Renal cortex interstitium (tissue), 15 donors: ENCODE measurements around the gene CDO1. TPM values are rescaled to one million over a fixed set of nuclear protein-coding genes. Genes with fewer than 3 reads are reported as not detected.
A peak's percentile ranks its signal among the peaks of the same experiment; 100 is the strongest.

Experiments
- DNase-seq, 11 donors: peaks; one replicate each; pipeline ENCODE4 v3.0.0-alpha.2; 2013; ENCODE audit warnings: low read depth in 9 of 11, low spot score in 4 of 11; ENCODE audit errors: extremely low read depth in 1 of 11
- long read RNA-seq, 16 experiments: transcript quantifications; one replicate each; lab custom pipeline, GENCODE V29; 2026
- polyA plus RNA-seq, 3 donors: library from polyadenylated mRNA; unstranded; fragments of 120-200 nt; gene quantifications; one replicate each; pipeline ENCODE4 v1.2.1, GENCODE V29; 2013; ENCODE audit not compliant: insufficient read length in 3 of 3

The CDO1 gene
- 10 to 100 TPM; 23.7 to 32.2 (median 27.5) TPM for polyA plus RNA-seq
- long read RNA-seq, donor 1, transcript CDO1-201 (5 exons, 1,860 nt), result major isoform, 6 of 6 reads
- long read RNA-seq, donor 1, partial matches to known transcripts, result 0 of 6 reads
- long read RNA-seq, donor 1, other reads (novel, unspliced or antisense), result 0 of 6 reads
- long read RNA-seq, donor 2, partial matches to known transcripts, result 7 of 81 reads
- long read RNA-seq, donor 2, other reads (novel, unspliced or antisense), result 72 of 81 reads
- long read RNA-seq, donor 3, transcript CDO1-201 (5 exons, 1,860 nt), result major isoform, 15 of 15 reads
- long read RNA-seq, donor 3, partial matches to known transcripts, result 0 of 15 reads
- long read RNA-seq, donor 3, other reads (novel, unspliced or antisense), result 0 of 15 reads
- long read RNA-seq, donor 4, transcript CDO1-201 (5 exons, 1,860 nt), result major isoform, 8 of 8 reads
- long read RNA-seq, donor 4, partial matches to known transcripts, result 0 of 8 reads
- long read RNA-seq, donor 4, other reads (novel, unspliced or antisense), result 0 of 8 reads
- long read RNA-seq, donor 5, result 0 reads
- long read RNA-seq, donor 6, transcript CDO1-201 (5 exons, 1,860 nt), result major isoform, 7 of 7 reads
- long read RNA-seq, donor 6, partial matches to known transcripts, result 0 of 7 reads
- long read RNA-seq, donor 6, other reads (novel, unspliced or antisense), result 0 of 7 reads
- long read RNA-seq, donor 7, transcript CDO1-201 (5 exons, 1,860 nt), result major isoform, 8 of 8 reads
- long read RNA-seq, donor 7, partial matches to known transcripts, result 0 of 8 reads
- long read RNA-seq, donor 7, other reads (novel, unspliced or antisense), result 0 of 8 reads
- long read RNA-seq, donor 8, result 0 reads
- long read RNA-seq, donor 9, transcript CDO1-201 (5 exons, 1,860 nt), result major isoform, 8 of 8 reads
- long read RNA-seq, donor 9, partial matches to known transcripts, result 0 of 8 reads
- long read RNA-seq, donor 9, other reads (novel, unspliced or antisense), result 0 of 8 reads
- long read RNA-seq, donor 10, transcript CDO1-201 (5 exons, 1,860 nt), result major isoform, 8 of 8 reads
- long read RNA-seq, donor 10, partial matches to known transcripts, result 0 of 8 reads
- long read RNA-seq, donor 10, other reads (novel, unspliced or antisense), result 0 of 8 reads
- long read RNA-seq, donor 11, transcript CDO1-201 (5 exons, 1,860 nt), result major isoform, 5 of 5 reads
- long read RNA-seq, donor 11, partial matches to known transcripts, result 0 of 5 reads
- long read RNA-seq, donor 11, other reads (novel, unspliced or antisense), result 0 of 5 reads
- long read RNA-seq, donor 12, partial matches to known transcripts, result 0 of 1 reads
- long read RNA-seq, donor 12, other reads (novel, unspliced or antisense), result 0 of 1 reads
- long read RNA-seq, donor 13, result 0 reads
- long read RNA-seq, donor 14, transcript CDO1-201 (5 exons, 1,860 nt), result major isoform, 5 of 5 reads
- long read RNA-seq, donor 14, partial matches to known transcripts, result 0 of 5 reads
- long read RNA-seq, donor 14, other reads (novel, unspliced or antisense), result 0 of 5 reads
- long read RNA-seq, donor 15, transcript CDO1-201 (5 exons, 1,860 nt), result major isoform, 6 of 6 reads
- long read RNA-seq, donor 15, partial matches to known transcripts, result 0 of 6 reads
- long read RNA-seq, donor 15, other reads (novel, unspliced or antisense), result 0 of 6 reads
- long read RNA-seq, donor 16, transcript CDO1-201 (5 exons, 1,860 nt), result major isoform, 23 of 23 reads
- long read RNA-seq, donor 16, partial matches to known transcripts, result 0 of 23 reads
- long read RNA-seq, donor 16, other reads (novel, unspliced or antisense), result 0 of 23 reads

DNA sequence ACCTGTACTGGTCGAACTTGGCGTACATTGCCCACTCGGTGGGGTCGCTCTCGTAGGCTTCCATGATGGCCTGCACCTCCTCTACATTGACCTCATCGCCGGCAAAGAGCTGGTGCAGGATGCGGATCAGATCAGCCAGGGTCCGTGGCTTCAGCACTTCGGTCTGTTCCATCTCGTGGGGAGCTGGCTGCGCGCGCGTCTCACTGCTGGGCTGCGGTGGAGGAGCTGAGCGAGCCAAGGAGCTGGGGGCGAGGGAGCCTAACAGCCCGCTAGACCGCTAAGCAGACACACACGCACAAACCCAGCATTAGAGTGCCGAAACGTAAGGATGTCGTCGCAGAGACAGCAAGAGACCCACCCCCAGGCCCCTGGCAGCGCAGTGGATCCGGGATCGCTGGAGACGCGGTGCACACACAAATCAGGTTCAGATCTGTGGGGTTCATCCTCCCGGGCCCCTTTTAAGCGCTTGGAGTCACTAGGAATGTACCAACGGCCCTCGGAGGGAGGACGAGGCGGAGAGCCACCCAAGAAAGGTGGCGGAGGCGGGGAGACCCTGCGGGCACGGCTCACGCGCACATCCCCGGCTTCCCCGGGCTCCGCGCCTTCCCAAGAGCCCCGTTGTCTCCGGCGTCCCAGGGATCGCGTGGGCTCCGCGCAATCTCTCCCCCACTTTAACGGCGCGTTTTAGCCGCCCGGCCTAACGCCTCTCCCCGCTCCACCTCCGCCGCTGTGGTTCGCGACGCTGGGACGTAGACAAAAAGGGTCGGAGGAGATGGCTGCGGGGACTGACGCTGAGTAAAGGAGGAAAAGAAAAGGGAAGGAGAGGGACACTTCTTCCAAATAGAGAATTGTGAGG lies at the start of gene CDO1:
Gene CDO1 (minus strand): TSS at position 434 of the 856 bp plus-strand sequence. CDS start 262 bp downstream, at position 172.
- DNase-seq, result peak in 10 of 11 donors; percentile 51 to 74 (median 62)

DNA sequence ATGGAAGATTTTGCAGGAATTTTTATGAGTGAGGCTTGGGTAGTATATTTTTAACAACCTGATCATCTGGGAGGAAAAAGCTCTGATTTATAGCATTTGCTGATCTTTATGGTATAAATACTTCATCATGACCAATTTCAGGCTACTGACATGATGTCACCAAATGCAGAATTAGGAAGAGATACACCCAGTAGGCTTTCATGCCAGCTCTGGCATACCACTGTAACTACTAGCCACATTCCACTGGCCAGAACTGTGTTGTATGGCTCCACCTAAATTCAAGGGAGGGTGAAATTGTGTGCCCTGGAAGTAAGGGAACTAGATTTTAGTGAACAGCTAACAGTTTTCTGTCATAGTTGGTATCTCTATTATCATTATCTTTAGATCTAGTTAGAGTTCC lies 42.9 kb upstream of the CDO1 start:
- DNase-seq, result no peak

DNA sequence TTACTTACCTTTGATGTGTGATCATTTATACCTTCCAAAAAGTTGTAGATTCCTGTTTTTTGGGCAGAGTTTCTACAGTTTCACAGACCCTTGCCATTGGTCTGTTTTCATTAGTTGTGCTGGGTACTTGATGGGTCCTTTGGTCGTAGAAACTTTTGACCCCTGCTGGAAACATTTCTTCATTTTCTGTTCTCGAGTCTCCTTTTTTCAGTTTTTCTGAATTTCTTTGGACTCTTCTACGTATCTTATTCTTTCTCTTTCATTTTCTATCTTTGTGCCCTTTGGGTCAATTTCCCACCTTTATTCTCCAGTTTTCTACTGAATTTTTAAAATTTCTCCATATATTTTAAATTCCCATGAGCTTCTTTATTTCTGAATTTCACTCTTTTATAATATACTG lies 41.9 kb upstream of the CDO1 start:
- no peak for DNase-seq

DNA sequence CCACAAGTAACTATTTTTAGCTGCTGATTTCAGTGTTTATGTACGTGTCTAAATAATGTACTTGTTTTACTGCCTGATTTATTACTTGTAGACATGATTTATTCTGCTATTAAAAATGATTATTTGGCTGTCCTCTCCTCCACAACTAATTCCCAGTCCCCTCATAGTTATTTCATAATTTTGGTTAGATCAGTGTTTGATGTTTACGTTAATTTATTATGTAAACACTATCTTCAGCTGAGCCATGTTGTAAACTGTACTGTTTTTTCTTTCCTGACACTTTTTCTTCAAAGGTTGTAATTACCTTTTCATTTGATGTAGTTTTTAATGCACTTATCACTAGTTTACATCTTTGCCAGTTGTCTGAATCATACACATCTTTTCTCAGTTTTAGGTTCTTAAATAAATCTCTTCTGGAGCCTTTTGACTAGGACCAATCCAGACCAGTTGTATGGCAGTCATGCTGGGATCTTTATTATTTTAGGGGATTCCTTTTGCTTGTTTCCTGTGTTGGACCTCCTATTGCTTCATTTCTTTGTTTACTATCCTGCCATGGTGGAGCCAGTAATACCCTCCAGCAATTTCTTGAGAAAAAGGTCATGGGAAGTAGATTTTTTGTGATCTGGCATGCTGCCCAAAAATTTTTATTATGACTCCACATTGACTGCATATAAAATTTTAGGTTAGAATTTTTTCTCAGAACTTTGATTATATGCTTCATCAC lies 41.3 kb upstream of the CDO1 start:
- no peak for DNase-seq

DNA sequence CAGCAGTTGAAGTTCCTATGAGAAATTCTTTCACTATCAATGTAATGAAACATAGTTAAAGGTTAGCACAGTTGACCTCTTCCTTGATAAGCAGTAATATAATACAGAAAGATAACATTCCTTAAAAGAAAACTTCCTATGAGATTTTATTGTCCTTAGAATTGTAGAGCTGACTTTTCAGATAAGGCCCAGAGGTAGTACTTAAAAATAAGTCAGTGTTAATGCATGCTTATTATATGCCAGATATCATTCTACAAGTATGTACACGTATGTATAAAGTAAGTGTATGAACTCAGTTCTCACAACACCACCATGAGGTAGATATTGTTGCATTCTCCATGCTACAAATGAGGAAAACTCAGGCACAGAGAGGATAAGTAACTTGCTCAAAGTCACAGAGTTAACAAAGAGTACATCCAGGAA lies 40.6 kb upstream of the CDO1 start:
- DNase-seq, result no peak

DNA sequence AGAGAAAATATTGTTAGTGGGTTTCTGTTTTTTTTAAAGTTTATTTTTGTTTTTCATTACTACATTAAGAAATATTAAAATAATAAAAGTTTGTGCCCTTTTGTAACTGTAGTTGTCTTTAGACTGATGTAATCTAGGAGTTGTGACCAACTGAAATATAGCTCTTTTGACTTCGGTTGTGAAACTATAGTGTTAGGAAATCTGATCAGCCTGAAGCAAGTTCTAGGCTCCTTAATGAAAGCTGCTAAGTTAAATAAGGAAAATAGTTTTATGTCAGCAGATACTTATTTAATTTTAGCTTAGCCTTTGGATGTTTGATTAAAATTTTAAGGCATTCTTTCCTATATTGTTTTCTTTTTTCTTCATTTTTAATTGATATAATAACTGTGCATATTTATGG lies 39.5 kb upstream of the CDO1 start:
- DNase-seq, result no peak

DNA sequence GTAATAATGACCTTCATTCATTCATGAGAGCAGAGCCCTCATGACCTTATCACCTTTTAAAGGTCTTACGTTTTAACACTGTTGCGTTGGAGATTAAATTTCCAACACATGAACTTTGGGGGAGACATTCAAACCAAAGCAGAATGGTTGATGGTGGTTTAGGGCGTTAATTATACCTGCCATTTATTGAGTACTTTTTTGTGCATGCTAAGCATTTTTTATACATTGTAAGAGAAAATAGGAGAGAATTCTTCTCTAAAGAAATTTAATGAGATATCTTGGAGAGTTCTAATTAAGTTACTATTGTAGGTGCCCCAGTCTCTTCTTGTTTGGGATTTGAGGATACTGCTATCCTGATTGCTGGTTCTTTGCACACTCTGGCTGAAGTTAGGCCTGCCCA lies 37.7 kb upstream of the CDO1 start:
- DNase-seq, result no peak

DNA sequence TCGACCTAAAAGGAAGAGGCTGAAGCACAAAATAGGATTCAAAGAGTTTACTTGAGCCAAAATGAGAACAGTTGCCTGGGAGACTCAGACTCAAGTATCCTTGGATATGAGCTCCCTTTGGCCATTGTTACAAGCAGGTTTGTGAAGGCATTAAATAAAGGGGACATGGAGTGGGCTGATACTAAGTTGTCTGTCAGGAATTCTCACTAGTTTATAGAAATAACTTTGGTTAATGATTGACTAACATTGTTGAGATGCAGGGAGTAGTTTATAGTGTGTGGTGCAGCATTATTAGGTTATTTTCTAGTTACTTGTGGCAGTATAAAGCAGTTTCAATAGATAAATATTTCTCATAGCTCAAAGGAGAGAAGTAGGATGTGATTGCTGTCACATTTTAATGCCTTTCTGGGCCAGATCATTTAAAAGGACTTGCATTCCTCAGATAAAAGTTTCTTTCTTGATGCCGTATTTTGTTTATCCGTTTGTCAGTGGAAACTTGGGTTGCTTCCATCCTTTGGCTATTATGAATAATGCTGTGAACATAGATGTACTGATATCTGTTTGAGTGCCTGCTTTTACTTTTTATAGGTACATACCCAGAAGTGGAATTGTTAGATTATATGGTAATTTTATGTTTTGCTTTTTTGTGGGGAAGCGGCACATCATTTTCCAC lies 34.4 kb upstream of the CDO1 start:
- no peak for DNase-seq

DNA sequence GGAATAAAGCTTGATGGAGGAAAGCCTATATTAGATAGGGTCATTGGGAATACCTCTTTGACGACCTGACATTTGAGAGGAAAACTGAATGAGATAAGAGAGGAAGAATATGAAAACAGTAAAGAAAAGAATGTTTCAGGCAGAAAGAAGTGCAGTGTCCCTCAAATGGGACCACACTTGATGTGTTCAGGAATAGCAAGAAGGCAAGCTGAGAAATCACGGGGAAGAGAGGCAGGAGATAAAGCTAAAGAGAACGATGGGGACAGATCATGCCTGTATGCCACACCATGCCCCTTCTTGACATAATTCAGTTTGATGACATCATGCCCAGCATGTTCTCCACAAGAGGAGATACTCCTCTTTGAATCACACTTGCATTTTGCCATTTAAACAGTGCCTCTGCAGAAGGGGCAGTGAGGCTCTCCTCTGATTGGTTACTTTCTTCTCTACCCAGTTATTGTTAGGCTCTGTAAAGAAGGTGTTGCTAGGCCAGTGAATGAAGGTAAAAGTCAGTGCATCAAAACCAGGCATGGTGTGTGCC lies 32.9 kb upstream of the CDO1 start:
- DNase-seq, result no peak

DNA sequence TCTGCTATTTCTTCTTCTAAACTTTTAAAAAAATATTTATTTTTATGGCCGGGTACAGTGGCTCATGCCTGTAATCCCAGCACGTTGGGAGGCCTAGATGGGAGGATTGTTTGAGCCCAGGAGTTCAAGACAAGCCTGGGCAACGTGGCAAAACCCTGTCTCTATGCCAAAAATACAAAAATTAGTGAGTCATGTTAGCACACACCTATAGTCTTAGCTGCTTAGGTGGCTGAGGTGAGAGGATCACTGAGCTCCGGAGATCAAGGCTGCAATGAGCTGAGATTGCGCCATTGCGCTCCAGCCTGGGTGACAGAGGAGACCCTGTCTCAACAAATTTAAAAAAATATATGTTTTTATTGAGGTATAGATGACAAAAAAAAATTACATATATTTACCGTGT lies 30.8 kb upstream of the CDO1 start:
- DNase-seq, result no peak

DNA sequence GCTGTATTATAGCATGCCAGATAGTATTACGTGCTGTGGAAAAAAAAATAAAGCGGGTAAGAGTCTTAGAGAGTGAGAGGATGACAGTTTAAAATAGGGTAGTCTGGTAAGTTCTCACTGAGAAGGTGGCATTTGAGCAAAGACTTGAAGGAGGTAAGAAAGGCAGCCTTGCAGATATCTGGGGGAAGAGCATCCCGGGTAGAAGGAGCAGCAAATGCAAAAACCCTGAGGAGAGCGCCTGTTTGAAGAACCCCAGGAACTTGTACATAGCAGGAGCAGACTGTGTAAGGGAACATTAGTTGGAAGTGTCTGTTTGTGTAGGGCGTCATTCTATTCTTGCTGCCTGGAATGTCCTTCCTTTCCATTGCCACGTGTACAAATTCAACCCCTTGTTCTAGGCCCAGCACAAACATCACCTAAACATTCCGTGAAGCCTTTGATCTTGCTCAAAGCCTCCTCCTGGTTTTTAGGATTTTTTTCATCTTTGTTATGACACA lies 27.9 kb upstream of the CDO1 start:
- DNase-seq, result no peak

DNA sequence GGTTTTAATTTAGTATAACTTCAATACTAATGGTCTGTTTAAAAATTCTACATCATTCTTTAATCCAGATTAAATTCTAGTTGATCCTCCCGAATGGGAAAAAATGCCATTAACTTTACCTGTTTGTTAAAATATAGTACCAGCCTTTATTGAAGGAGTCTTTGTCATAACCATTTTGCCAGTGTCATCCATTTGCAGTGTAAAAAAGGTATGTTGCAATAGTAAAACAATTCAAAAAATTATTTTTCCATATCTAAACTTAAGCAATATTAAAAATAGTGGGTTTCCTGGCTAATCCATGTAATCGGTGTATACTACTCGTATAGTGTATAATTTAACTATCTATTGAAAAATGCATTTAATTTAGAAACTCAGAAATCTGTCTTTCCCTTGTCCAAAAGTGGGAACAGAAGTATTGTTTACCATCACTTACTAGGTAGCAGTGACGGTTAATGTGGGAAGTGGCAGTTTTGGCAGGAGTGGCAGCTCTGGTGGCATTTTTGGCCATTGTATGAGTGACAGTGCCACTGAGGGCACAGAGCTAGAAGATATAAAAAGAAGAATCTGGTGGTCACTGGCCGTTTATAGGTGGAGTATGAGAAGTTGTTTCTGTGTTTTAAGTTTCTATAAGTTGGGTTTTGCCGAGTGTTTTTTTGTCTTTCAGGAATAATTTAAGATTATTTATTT lies 27.1 kb upstream of the CDO1 start:
- DNase-seq, result no peak

DNA sequence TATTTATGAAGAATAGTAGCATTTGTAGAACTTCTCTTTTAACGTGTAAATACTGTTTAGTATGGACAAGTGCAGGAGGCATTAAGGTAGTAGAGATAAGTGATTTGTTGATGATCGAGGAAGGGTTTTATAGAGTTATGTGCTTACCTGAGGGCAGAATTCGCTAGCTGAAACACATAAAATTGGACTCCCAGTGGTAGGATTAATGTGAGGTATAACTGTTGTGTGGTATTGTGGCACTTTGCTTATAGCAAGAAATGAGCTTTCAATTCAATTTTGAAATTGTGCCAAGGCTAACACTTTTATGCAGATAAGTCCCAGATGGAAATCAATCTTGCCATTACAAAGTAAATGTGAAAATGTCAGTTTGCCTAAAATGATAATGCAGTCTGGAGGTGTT lies 26.5 kb upstream of the CDO1 start:
- DNase-seq, result no peak

DNA sequence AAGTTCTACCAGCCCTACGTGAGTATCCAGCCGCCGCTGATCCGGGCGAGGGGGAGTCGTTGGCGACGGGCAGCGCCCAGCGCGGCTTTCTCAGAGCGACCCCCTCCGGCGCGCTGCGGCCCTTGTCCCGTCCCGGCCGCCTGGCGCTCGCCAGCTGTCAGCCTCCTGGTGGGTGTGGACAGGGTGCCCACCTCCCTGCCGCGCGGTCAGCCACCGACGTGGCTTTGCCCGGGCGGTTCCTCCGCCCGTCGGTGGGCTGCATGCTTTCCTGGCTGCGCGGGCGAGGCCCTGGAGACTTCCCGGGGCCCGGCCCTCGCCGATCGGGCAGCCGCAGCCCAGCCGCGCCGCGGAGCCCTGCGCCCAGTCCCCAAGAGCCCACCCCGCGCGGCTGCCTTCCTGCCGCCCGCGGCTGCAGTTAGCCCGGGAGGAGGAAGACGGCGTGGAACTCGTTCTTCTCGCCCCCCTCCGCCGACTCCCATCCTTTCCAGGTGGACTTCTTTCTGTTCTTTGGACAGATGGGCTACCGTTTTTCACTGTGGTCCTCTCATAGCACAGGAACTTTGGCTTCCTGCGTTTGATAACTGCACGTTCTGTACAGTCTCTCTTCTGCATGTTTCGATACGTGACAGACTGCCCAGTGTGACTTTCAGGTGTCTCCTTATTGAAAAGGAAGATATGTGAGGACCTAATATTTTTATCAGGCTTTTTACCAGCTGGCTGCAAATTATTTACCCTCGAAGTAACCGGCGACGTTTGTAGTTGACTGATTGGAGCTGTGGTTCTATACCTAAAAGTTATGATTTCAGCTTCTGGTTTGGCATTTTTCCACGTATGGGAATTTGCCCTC lies 25.9 kb upstream of the CDO1 start:
- DNase-seq, result peak in 7 of 11 donors; percentile 37 to 77 (median 61)
